GM12873 (cell line): ENCODE data around the gene ORAI3.

Experiments used
- TF ChIP-seq, protein P1 (sequence below): IDR thresholded peaks from 2 replicates; pipeline ENCODE4 v1.5.1; 2012; ENCODE audit warnings: low read depth, mild to moderate bottlenecking, moderate library complexity, low read length, control low read depth; ENCODE audit not compliant: insufficient read depth; ENCODE audit errors: missing control alignments

ORAI3 gene

DNA sequence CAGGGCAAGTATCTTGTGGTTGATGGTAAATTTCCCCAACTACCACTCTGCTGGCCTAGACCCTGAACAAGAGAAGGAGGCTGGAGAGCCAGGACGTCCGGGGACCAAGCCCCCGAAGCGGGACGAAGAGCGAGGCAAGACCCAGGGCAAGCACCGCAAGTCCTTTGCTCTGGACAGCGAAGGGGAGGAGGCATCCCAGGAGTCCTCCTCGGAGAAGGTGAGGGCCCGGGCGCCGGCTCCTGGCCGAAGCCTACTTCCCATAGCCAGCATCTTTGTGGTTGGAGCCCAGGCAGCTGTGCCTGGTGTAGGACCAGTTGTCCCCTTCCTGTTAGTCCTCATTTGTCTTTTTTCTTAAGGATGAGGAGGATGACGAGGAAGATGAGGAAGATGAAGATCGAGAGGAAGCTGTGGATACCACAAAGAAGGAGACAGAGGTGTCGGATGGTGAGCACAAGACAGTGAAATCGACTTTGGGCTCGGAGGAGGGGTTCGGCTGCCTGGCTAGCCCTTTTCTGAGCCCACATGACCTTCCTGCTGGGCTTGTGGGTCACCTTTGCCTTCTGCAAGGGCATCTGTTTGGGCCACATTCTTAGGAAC lies 20.5 kb downstream of the ORAI3 start:
- TF ChIP-seq, protein P1, sequence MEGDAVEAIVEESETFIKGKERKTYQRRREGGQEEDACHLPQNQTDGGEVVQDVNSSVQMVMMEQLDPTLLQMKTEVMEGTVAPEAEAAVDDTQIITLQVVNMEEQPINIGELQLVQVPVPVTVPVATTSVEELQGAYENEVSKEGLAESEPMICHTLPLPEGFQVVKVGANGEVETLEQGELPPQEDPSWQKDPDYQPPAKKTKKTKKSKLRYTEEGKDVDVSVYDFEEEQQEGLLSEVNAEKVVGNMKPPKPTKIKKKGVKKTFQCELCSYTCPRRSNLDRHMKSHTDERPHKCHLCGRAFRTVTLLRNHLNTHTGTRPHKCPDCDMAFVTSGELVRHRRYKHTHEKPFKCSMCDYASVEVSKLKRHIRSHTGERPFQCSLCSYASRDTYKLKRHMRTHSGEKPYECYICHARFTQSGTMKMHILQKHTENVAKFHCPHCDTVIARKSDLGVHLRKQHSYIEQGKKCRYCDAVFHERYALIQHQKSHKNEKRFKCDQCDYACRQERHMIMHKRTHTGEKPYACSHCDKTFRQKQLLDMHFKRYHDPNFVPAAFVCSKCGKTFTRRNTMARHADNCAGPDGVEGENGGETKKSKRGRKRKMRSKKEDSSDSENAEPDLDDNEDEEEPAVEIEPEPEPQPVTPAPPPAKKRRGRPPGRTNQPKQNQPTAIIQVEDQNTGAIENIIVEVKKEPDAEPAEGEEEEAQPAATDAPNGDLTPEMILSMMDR = no peak

DNA sequence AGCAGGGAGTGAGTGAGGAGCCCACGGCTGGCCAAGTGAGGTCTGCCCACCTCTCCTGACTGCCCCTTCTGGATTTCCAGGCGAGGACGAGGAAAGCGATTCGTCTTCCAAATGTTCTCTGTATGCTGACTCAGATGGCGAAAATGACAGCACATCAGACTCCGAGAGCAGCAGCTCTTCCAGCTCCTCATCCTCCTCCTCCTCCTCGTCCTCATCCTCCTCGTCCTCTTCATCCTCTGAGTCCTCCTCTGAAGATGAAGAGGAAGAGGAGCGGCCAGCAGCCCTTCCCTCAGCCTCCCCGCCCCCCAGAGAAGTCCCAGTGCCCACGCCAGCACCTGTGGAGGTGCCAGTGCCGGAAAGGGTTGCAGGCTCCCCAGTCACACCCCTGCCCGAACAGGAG lies 22.4 kb downstream of the ORAI3 start:
- TF ChIP-seq, protein P1 = no peak

DNA sequence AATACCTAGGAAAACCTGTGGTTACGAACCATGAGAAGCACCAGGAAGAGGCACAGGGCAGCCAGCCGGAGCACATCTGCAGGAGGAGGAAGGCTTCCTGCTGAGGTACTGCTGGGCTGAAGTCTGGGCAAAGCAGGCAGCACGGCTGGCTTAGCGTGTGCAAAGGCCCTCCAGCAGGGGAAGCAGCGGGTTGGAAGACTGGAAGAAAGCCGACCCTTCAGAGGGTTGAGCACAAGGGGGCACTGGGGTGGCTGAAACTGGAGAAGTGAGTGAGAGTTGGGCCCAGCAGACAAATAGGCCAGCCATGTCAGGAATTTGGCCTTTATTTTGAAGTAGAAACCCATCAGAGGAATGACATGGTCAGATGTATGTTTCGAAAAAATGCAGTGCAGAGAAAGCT lies 24.0 kb downstream of the ORAI3 start:
- TF ChIP-seq, protein P1 = no peak

DNA sequence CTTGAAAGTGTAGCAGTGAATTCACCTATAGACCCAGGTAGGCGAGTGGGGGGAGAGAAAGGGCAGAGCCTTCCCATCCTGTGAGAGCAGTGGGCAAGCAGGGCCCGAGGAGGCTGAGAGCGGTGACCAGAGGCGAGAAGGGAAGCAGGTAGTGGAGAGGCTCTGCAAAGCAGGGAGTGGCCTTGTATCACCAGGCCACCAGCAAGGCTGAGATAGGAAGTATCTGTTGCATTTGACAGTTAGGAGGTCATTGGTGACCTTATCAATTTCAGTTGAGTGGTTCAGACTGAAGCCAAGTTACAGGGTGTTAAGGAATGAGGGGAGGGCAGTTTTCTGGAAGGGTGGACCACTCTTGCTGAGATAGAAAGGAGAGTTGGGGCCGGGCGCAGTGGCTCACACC lies 25.5 kb downstream of the ORAI3 start:
- TF ChIP-seq, protein P1 = no peak

DNA sequence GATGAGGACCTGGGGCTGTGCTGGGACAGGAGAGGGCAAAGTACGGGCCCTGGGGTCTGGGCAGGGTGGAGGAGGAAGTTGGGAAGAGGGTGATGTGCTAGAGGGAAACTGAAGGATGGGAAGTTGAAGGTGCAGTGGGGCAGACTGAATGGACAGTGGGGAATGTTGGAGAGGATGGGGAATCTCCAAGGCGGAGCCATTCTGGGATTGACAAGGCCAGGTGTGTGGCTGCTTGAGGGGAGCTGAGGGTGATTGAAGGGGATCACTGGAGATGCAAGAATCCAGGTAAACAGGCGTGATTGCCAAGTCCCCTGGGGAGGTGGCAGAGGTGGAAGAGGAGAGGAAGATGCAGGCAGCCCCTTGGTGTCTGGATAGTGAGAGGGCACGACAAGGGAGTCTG lies 27.6 kb downstream of the ORAI3 start:
- TF ChIP-seq, protein P1 = no peak

DNA sequence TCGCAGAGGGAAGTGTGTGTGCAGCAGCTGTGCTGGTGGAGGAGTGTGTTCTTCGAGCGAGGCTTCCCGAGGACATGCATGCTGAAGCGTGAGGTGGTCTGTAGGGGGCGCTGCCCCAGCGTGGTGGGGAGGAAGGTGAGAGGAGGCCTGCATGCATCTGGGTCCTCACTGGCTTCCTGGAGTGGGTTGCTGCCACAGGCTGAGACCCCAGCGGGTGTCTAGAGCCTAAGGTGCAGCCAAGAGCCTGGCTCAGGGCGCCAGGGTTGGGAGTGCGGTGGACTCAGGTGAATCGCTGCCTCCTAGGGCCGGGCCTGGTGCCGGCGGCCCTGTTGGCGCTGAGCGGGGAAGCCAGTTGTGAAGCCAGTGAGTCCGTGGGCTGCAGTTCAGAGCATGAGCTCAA lies 28.6 kb downstream of the ORAI3 start:
- TF ChIP-seq, protein P1 = peak; percentile 57

DNA sequence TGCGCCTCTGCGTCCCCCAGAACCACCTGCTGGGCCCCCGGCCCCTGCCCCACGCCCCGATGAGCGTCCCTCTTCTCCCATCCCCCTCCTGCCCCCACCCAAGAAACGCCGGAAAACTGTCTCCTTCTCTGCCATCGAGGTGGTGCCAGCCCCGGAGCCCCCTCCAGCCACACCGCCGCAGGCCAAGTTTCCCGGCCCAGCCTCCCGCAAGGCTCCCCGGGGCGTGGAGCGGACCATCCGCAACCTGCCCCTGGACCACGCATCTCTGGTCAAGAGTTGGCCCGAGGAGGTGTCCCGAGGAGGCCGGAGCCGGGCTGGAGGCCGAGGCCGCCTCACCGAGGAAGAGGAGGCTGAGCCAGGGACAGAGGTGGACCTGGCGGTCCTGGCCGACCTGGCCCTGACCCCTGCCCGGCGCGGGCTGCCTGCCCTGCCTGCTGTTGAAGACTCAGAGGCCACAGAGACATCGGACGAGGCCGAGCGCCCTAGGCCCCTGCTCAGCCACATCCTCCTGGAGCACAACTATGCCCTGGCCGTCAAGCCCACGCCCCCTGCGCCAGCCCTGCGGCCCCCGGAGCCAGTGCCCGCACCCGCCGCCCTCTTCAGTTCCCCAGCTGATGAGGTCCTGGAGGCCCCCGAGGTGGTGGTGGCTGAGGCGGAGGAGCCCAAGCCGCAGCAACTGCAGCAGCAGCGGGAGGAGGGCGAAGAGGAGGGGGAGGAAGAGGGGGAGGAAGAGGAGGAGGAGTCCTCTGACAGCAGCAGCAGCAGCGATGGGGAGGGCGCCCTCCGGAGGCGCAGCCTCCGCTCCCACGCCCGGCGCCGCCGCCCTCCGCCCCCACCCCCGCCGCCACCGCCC lies 30.5 kb downstream of the ORAI3 start:
- TF ChIP-seq, protein P1 = no peak
